Smooth muscle cell (in vitro differentiated cells): ENCODE measurements around the gene DDX27. TPM values are rescaled to one million over a fixed set of nuclear protein-coding genes. Genes with fewer than 3 reads are reported as not detected.

Source experiments
- DNase-seq: peaks from one replicate; lab custom pipeline; 2025; ENCODE audit not compliant: unreplicated experiment; lab: John Stamatoyannopoulos, UW
- H2AFZ ChIP-seq: fragments of 200-600 bp; sonication (generic); 2 replicates; pipeline ENCODE4 v1.6.0; 2016; ENCODE audit warnings: antibody characterized with exemption, low read depth, mild to moderate bottlenecking
- H3F3A ChIP-seq: fragments of 200-600 bp; sonication (generic); 2 replicates; pipeline ENCODE4 v1.6.0; 2017; ENCODE audit warnings: antibody characterized with exemption, low read depth
- H3K27ac ChIP-seq: fragments of 200-600 bp; sonication (generic); 2 replicates; pipeline ENCODE4 v1.5.1; 2016; ENCODE audit warnings: low read depth, mild to moderate bottlenecking
- H3K27me3 ChIP-seq: fragments of 200-600 bp; sonication (generic); 2 replicates; pipeline ENCODE4 v1.6.1; 2016; ENCODE audit warnings: low read depth, mild to moderate bottlenecking
- H3K36me3 ChIP-seq: fragments of 200-600 bp; sonication (generic); 2 replicates; pipeline ENCODE4 v1.5.1; 2016; ENCODE audit warnings: low read depth
- H3K4me1 ChIP-seq: fragments of 200-600 bp; sonication (generic); 2 replicates; pipeline ENCODE4 v1.5.1; 2016; ENCODE audit warnings: low read depth
- H3K4me2 ChIP-seq: fragments of 200-600 bp; sonication (generic); 2 replicates; pipeline ENCODE4 v1.6.0; 2016; ENCODE audit warnings: mild to moderate bottlenecking
- H3K4me3 ChIP-seq: fragments of 200-600 bp; sonication (generic); 2 replicates; pipeline ENCODE4 v1.5.1; 2016; ENCODE audit warnings: mild to moderate bottlenecking
- H3K79me2 ChIP-seq: fragments of 200-600 bp; sonication (generic); 2 replicates; pipeline ENCODE4 v1.6.0; 2016; ENCODE audit warnings: low read depth, mild to moderate bottlenecking
- H3K9ac ChIP-seq: fragments of 200-600 bp; sonication (generic); 2 replicates; pipeline ENCODE4 v1.6.0; 2016; ENCODE audit warnings: low read depth
- H3K9me3 ChIP-seq: fragments of 200-600 bp; sonication (generic); replicated peaks from 2 replicates; pipeline ENCODE4 v1.5.1; 2016; ENCODE audit warnings: low read depth
- H4K20me1 ChIP-seq: fragments of 200-600 bp; sonication (generic); 2 replicates; pipeline ENCODE4 v1.6.0; 2016; ENCODE audit warnings: low read depth
- WGBS: methylation state at CpG from one replicate; pipeline ENCODE4 v1.1.7; 2016; ENCODE audit warnings: low lambda C conversion rate; 5-methylcytosine and 5-hydroxymethylcytosine counted together
- polyA plus RNA-seq: library from polyadenylated mRNA; unstranded; fragments of >200 nt; fragmentation: Nextera tagmentation; extraction: Ambion mirVana; gene quantifications from 2 replicates; pipeline ENCODE4 v1.2.1, GENCODE V29; 2016
- total RNA-seq: library from RNA; depleted of rRNA; stranded (reverse); fragments of >200 nt; gene quantifications from 2 replicates; pipeline ENCODE4 v1.2.3, GENCODE V29; 2014
- TF ChIP-seq, protein P1 (sequence below): fragments of 200-600 bp; sonication (generic); IDR thresholded peaks from 2 replicates; pipeline ENCODE4 v1.5.1; 2017; ENCODE audit warnings: borderline replicate concordance, mild to moderate bottlenecking, antibody characterized with exemption; ENCODE audit not compliant: insufficient read depth, poor library complexity, severe bottlenecking

DDX27 gene
- total and polyA plus RNA-seq, 2 experiments from 2014 or later, result 19.6 to 28.3 TPM

DNA sequence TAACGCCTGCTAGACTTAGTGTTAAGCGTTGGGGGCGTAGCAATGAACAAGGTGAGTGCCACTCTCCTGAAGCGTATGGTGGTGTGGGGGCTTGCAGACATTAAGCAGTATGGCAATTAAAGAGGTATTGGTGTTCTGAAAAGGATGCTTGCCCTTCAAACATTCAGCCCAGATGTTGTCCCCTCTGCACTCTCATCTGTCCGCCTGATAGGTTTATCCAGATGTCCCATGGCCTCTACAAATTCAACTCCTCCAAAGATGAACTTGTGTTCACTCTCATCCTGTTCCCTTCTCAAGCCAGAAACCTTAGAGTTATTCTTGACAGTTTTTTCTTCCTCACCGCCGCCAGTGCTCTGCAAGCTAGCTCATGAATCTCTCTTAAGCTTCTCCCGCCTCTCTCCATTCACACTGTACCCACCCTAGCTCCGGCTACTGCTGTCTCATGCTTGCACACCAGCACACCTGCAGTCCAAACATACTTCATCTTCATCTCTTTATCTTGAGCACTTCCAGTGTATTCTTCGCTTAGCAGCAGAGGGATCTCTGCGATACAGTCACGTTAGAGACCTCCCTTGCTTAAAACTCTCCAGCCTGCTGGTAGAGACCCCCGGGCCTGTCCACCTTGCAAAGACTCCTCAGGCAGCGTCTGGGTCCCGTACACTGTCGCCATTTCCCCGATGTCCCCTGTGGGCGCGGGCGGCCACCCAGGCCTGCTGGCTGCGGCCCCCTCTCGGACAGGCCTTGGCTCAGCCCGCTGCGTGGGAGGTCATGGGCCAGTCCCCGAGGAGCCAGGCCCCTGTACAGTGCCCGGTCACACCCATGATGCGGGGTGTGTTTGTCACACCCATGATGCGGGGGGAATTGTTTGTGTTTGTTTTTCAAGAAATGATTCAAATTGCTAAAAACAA lies 962 bp downstream of the DDX27 start:
- H3K9me3 ChIP-seq, result no peaks in the 10 kb centered on the region
- H3K27ac ChIP-seq, result peak overlapping the region; percentile 71
- H3K4me1 ChIP-seq, result peaks cover 7% of the 10 kb centered on the region
- peak overlapping the region; percentile 78 for H3K4me3 ChIP-seq
- DNase-seq, result no peak
- H3K36me3 ChIP-seq, result peaks cover 18% of the 10 kb centered on the region
- H3K4me2 ChIP-seq, result peak overlapping the region; percentile 95
- H3K9ac ChIP-seq, result peak overlapping the region; percentile 89
- WGBS, result 77% methylated on average over 28 of the region's 28 CpGs
- H3K79me2 ChIP-seq, result peaks cover 18% of the 10 kb centered on the region
- H4K20me1 ChIP-seq, result peaks cover 4% of the 10 kb centered on the region
- peak overlapping the region; percentile 90 for H2AFZ ChIP-seq
- TF ChIP-seq, protein P1, sequence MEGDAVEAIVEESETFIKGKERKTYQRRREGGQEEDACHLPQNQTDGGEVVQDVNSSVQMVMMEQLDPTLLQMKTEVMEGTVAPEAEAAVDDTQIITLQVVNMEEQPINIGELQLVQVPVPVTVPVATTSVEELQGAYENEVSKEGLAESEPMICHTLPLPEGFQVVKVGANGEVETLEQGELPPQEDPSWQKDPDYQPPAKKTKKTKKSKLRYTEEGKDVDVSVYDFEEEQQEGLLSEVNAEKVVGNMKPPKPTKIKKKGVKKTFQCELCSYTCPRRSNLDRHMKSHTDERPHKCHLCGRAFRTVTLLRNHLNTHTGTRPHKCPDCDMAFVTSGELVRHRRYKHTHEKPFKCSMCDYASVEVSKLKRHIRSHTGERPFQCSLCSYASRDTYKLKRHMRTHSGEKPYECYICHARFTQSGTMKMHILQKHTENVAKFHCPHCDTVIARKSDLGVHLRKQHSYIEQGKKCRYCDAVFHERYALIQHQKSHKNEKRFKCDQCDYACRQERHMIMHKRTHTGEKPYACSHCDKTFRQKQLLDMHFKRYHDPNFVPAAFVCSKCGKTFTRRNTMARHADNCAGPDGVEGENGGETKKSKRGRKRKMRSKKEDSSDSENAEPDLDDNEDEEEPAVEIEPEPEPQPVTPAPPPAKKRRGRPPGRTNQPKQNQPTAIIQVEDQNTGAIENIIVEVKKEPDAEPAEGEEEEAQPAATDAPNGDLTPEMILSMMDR, result no peak
- H3K27me3 ChIP-seq, result no peaks in the 10 kb centered on the region
- no peaks in the 10 kb centered on the region for H3F3A ChIP-seq

DNA sequence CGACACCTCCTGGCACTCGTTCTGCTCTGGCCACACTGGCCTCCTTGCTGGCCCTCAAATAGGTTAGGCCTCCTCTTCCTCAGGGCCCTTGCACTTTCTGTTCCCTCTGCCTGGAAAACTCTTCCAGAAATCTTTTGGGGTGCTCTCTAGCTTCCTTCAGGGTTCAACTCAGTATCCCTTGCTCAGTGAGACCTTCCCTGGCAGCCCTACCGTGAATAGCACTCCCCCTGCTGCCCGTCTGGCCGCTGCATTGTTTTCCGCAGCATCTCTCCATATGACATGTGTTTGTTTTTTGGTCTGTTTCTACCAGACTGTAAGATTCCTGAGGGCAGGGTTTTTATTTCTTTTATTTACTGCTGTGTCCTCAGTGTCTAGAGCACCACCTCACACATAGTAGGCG lies 6.7 kb downstream of the DDX27 start:
- no peak overlapping the region for H3K4me2 ChIP-seq
- H3K9me3 ChIP-seq, result no peaks in the 10 kb centered on the region
- no peaks in the 10 kb centered on the region for H3F3A ChIP-seq
- H3K4me3 ChIP-seq, result no peak overlapping the region
- no peaks in the 10 kb centered on the region for H4K20me1 ChIP-seq
- H3K9ac ChIP-seq, result no peak overlapping the region
- H2AFZ ChIP-seq, result no peak overlapping the region
- TF ChIP-seq, protein P1, result no peak
- H3K79me2 ChIP-seq, result peaks cover 3% of the 10 kb centered on the region
- no peaks in the 10 kb centered on the region for H3K4me1 ChIP-seq
- peaks cover 18% of the 10 kb centered on the region for H3K36me3 ChIP-seq
- 96% methylated on average over 7 of the region's 7 CpGs for WGBS
- no peak for DNase-seq
- H3K27me3 ChIP-seq, result no peaks in the 10 kb centered on the region
- H3K27ac ChIP-seq, result no peak overlapping the region

DNA sequence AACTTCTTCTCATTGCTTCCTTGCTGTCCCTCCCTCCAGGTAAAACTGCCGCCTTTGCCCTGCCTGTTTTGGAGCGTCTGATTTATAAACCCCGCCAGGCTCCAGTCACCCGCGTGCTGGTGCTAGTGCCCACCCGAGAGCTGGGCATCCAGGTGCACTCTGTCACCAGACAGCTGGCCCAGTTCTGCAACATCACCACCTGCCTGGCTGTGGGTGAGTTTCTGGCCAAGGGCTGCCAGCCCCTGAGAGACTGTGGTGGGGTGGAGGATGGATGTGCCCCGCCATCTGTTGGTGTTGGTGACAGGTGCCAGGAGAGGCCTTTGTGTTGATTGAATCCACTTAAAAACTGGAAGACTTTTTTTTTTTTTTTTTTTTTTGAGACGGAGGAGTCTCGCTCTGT lies 9.5 kb downstream of the DDX27 start:
- H3K4me2 ChIP-seq, result no peak overlapping the region
- no peaks in the 10 kb centered on the region for H3F3A ChIP-seq
- TF ChIP-seq, protein P1, result no peak
- H3K27ac ChIP-seq, result no peak overlapping the region
- H3K79me2 ChIP-seq, result no peaks in the 10 kb centered on the region
- no peaks in the 10 kb centered on the region for H3K9me3 ChIP-seq
- H3K27me3 ChIP-seq, result no peaks in the 10 kb centered on the region
- no peak for DNase-seq
- peaks cover 4% of the 10 kb centered on the region for H3K36me3 ChIP-seq
- no peak overlapping the region for H2AFZ ChIP-seq
- 97% methylated on average over 7 of the region's 9 CpGs for WGBS
- H3K9ac ChIP-seq, result no peak overlapping the region
- H4K20me1 ChIP-seq, result no peaks in the 10 kb centered on the region
- H3K4me1 ChIP-seq, result no peaks in the 10 kb centered on the region
- H3K4me3 ChIP-seq, result no peak overlapping the region
